DLD1 (cell line): ENCODE measurements around the gene UBA6.
"Not testable (repeated sequence)": the region's sequence is repeated elsewhere in the genome, so short reads cannot be mapped to it uniquely, and the experiment has no call there.

ENCODE experiments used
- in situ Hi-C: cut with HindIII; loops from 2 replicates; pipeline ENCODE4 v1.10.0; 2017; ENCODE audit warnings: low sequenced_read_pairs

The UBA6 gene

DNA sequence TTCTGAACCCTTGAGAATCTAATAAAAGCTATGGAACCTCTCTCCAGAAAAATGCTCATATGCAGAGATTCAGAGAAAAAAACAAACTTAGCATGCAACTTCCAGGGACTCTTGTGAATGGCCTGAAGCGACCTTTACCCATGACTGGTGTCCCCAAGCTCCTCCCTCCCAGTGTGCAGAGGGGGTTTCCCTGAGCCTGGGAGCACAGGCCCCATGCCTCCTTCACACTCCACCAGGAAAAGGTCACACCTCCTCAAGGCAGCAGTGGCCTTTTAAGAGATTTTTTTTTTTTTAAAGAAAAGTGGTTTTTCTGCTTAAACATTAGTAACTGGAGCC, 13.3 kb upstream of the UBA6 start:
- in situ Hi-C loops: no loop called here

DNA sequence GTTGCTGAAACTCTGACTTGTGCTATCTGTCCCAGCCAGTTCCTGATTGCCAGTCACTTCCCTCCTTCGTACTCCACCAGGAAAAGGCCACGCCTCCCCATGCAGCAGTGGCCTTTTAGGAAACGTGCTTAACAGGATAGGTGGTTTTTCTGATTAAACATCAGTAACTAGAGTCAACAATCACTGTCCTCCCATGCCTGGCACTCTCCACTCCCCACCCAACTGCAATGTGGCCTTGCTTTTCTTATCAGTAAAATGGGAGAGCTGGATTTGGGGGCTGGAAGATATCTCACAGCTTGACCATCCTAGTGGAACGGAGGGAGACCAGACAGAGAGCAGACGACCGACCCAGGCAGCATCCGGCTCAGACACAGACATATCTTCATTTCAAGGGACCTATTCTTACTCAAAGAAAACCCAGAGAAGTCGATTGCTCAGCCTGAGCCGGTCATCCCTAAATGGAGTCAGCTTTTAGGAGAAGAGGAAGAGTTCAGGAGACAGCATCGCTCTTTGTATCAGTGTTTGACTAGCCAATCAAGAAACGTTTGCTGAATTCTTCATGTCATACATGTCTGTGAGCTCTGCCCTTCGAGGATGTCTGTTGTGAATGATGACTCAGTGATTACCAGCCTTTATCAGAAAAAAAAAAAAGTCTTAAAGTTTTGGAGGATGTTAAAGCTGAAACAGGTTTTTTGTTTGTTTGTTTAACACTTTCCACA, 12.7 kb upstream of the UBA6 start:
- in situ Hi-C loops: no loop called here

DNA sequence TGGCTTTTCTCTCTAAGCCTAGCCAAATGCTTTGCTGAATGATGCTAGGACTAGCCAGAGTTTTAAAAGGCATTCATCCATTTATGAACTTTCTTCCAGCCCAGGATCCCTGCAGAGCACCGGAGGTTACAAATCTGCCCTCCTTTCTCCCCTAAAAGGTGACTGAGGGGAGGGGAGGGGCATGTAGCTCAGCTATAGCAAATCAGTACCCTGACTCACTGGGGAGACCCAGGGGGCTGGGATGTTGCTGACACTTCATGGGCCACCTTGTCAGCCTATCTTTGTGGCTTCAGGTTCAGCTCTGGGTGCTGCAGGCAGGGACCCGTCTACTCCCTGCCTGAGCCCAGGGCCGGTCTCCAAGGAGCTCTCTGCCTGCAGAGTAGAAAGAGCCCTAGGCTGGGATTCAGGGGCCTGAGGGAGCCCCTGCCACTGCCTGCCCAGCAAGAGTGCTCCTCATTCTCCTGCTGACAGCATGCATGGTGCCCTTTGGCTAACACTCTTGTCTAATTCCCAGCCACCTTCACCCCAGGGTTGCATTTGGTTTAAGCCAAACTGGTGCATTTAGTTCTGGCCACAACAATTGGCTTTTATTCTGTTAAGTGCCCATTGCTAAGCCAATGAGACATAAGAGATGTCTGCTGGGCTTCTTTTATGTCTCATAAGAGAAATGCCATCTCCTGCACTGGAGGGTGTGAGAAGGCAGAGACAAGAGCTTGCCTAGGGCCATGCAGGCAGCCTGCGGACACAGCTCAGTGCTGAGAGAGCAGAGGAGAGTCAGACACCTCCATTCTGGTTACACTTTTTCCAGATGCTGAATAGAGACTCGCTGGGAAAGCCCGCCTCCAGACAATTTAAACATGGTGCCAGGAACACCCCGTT, 11.9 kb upstream of the UBA6 start:
- in situ Hi-C loops: no loop called here

DNA sequence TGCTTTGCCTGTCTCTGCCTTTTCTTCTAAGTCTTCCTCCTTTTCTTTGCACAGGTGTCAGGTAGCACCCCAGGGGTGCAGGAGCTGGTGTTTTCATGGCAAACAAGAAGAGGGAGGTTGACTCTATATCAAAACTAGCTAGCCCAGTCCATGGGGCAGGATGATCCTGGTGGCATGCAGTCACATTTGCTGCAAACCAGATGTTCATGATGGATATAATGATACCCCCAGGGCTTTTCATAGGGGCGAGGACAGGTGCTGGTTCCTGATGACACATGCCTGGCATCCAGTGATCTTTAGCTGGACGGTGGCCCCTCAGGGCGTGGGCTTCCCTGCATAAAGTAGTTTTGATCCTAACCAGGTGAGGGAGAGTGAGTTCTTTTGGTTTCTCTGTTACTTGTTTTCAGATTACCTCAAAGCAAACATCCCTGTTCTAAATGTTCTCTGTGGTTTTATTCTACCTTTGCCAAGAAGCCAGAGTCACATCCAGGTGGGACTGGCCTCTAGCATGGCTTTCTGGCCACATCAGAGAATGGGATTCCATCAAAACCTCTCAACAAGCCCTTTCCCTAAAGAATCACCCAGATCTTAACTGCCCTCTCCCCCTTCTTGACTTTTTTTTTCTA, 11.2 kb upstream of the UBA6 start:
- in situ Hi-C loops: no loop called here

DNA sequence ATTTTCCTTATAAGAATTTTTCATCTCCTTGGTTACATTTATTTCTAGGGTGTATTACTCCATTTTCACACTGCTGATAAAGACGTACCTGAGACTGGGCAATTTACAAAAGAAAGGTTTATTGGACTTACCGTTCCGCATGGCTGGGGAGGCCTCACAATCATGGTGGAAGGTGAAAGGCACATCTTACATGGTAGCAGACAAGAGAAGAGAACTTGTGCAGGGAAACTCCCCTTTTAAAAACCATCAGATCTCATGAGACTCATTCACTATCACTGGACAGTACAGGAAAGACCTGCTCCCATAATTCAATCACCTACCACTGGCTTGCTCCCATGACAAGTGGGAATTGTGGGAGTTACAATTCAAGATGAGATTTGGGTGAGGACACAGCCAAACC, 5.7 kb upstream of the UBA6 start:
- in situ Hi-C loops: not testable (repeated sequence)

DNA sequence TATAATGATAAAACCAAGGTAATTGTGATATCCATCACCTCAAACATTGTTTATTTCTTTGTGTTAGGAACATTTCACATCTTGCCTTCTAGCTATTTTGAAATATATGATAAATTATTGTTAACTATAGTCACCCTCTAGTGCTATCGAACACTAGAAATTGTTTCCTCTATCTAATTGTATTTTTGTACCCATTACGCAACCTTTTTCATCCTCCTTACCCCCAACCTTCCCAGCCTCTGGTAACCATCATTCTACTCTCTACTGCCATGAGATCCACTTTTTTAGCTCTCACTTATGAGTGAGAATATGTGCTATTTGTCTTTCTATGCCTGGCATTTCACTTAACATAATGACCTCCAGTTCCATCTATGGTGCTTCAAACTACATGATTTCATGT, 3.9 kb upstream of the UBA6 start:
- in situ Hi-C loops: no loop called here

DNA sequence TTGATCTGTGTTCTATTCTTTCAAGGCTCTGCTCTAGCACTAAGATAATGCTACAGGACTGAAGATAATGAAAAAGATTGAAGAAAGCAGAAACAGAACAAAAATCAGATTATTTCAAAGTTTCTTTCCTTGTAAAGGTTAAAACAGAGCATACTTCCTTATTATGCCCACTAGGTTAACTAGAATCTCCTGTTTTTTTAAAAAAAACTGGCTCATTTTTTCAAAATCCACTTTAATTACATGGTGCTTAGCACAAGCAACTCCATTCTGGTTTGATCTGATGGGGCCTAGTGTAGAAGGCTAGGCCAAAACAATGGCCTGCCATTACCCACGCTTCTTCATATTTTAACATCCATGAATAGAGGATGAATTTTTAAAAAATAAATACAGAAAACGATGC, 1.2 kb upstream of the UBA6 start:
- in situ Hi-C loops: no loop called here

DNA sequence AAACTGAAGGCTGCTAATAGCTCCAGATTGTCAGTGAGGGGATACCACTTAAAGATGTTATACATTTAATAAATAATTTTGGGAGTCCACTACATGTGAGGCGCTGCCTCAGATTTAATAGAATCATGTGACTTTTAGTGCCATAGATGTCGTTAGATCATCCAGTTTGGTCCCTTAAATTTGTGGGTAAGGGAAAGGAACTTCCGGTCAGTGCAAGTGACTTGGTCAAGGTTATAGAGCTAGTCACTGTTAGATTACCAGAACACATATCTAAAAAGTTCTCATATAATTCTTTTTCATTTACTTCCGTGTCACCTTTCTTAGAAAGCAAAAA, 529 bp upstream of the UBA6 start:
- in situ Hi-C loops: no loop called here

DNA sequence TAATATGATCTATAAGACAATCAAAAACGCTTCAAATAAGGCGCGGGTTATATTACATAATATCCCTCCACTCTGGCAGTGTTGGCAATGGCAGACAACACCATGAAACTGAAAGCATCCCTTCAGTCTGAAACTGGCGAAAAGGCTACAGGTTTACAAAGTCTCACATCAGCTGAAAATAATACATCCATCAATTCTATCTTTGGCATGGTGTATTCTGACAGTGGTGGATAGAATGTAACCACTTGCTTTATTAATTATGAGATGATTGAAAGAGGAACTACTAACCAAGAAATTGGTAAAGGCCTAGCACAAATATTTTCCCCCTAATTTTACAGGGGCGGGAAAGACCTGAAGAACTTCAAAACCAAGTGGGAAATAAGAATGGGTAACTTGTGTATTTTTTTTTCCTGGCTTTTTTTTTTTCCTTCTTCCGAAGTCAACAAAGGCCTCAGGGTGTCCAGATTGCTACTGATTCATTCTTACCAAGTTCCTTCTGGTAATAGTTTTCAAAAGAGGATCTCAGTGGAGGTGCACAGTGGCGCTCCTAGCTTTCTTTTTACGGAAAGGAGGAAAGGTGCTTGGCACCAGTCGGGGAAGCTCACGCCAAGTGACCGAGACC, 728 bp downstream of the UBA6 start:
- in situ Hi-C loops: no loop called here

DNA sequence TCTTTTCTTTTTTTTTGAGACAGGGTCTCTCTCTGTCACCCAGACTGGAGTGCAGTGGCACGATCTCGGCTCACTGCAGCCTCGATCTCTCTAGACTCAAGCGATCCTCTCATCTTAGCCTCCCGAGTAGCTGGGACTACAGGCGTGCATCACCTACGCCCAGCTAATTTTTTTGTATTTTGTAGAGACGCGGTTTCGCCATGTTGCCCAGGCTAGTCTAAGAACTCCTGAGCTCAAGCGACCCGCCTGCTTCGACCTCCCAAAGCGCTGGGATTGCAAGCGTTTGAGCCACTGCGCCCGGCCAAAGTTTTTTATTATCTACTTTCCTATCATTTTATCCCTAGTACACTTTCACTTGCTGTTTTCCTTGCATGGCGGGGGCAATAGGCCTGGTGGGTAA, 1.4 kb downstream of the UBA6 start:
- in situ Hi-C loops: no loop called here

DNA sequence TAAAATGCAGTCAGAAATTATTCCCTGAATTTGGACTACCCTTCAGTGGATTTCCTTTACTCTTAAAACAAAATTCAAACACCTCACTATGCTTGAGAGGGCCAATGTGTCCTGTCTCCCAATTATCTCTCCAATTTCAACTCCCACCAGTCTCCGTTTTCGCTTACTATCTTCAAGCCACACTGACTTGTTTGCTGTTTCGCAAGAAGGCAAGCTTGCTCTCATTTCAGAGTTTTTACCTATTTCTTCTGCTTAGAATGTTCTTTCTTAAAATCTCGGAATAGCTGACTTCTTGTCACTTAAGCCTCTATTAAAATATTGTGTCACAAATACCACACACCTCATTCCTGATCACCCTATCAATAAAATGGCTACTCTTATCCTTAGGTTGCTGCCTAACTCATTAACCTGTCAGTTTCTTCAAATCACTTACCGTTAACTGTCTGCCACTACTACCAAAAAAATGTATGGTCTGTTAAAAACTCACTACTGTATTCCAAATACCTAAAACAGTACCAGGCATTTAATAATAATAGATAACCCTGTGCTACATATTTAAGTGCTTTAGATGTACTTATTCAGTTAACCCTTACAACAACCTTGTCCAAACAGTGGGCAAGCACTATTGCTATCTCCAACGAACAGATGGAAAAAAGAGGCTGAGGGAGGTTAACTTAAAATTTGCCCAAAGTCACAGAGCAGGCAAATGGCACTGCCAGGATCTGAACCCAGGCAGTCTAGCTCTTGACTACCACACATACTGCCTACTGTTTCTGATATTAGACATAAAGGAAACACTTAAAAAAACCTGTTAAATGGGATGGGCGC, 2.9 kb downstream of the UBA6 start:
- in situ Hi-C loops: no loop called here

DNA sequence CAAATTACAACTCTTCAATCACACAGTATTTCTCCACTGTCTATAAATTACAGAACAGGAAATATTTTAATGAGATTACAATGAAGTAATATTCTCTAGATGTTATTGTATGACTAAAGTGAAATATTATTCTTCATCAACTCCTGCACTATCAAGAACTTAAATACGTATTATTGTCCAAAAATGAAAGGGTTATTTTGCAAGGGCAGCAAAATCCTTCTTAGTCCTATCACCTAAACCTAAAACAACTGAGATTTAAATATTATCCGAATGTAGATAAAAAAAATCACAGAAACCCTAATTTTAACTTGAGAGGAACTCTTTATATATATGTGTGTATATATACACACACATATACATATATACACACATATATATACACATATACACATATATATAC, 4.9 kb downstream of the UBA6 start:
- in situ Hi-C loops: no loop called here

DNA sequence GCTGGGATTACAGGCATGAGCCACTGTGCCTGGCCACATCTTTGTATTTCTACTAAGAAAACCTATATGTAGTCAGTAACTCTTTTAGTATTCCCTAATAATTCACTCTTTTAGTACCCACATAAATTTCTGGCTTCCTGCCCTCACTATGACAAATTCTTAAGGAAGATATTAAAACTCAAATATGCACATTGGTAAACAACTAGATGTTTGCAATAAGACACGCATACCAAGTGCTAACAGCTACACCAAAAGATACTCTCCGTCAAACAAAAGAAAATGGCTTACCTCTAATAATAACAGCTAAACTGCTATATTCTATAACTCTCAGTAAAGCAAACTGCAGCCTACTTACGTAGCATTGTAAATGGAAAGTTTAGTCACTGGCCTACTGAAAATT, 6.3 kb downstream of the UBA6 start:
- in situ Hi-C loops: no loop called here

DNA sequence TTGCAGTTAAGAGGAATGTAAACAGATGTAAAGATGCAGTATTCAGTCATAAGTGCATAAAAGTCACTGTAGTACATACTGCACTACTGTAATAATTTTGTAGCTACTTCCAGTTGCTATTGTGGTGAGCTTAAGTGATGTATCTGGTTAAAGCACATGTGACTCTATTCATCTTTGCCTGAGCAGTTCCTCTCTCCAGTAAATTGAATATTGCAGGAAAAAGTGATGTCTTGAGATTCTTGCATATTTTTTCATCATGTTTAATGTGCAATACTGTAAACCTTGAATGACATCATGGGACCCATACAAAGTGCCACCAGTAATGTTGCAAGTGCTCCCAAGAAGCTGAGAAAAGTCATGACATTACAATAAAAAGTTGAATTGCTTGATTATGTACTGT, 9.6 kb downstream of the UBA6 start:
- in situ Hi-C loops: no loop called here

DNA sequence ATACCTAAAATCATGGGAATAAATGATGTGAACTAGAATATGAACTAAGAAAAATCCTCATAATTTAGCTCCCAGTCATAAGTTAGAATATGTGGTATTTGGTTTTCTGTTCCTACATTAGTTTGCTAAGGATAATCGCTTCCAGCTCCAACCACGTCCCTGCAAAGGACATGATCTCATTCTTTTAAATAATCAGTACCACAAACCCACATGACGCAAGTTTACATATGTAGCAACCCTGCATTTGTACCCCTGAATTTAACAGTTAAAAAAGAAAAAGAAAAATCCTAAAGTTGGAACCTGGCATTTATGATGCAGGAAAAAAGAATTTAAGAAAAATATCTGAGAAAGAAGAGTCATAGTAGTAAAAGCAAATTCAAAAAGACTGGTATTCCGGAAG, 13.3 kb downstream of the UBA6 start:
- in situ Hi-C loops: no loop called here

DNA sequence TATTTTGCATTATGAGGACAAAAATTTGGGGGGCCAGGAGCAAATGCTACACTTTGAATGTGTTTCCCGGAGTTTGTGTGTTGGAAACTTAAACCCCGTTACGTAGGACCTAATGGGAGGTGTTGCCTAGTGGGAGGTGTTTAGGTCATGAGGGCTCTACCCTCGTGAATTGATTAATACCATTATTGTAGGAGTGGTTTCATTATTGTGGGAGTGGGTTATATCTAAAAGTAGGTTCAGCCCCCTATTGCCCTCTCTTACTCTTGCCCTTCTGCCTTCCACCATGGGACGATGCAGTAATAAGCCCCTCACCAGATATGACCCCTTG, 15.5 kb downstream of the UBA6 start:
- in situ Hi-C loops: no loop called here

DNA sequence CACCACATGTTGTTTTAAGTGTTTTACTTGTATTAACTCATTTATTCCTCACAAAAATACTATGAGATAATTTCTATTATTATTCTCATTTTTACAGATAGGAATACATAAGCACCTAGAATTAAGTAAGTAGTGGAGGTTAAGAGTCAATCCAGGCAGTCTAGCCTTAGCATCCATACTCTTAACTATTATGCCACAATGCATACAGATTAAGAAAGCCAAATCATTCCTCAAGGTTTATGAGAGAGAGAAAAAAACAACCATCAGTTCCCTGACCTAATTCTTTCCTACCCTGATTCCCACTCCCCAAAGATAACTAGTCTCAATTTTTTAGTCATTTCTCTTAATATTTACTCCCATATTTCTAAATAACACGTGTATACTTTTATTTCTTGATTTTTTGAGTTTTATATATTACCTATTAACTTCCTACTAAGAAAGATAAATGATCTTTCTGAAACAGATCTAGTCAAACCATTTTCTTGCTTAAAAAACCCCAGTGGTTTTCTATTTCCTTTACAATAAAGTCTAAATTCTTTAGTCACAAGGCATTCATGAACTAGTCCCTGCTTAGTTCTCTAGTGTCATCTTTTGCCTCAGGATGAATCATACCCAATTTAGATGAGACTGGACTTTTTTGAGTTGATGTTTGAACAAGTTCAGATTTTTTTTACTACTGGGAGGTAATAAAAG, 16.0 kb downstream of the UBA6 start:
- in situ Hi-C loops: no loop called here

DNA sequence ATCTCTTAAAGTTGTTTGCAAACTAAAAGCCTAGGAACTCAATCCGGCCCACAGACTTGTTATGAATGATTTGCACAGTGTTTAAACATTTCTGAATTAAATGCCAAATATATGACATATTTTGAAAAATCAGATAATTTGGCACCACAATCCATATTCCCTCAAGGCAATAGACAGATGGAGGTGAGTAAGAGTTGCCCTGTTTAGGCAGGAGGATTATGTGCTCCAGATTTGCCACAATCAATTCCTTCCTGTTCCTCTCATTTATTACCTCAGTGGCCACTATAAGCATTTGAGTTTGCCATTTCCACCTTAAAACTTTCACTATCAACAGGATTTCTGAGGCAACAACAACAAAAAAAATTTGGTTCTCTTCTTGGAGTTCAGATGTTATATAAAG, 18.7 kb downstream of the UBA6 start:
- in situ Hi-C loops: no loop called here

DNA sequence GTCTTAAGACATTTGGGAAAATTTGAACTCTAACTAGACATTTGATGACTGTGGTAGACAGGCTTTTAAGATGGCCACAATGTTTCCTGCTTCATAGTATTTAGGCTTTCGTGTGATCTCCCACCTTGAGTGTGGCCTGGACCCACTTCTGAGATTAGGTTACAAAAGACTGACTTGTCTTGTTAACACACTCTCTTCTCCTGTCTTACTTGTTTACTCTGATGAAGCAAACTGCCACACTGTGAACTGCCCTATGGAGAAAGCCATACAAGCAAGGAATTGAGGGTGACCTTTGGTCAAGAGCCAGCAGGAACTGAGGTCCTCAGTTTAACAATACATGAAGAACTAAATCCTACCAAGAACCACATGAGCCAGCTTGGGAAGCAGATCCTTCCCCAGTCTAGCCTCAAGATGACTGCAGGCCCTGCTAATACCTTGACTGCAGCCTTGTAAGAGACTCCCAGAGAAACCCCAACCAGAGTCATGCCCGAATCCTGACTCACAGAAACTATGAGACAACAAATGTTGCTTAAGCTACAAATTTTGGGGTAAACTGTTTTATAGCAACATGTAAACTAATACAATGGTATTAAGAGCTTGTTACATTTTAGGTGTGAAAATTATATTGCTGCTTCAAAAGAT, 20.3 kb downstream of the UBA6 start:
- in situ Hi-C loops: no loop called here

DNA sequence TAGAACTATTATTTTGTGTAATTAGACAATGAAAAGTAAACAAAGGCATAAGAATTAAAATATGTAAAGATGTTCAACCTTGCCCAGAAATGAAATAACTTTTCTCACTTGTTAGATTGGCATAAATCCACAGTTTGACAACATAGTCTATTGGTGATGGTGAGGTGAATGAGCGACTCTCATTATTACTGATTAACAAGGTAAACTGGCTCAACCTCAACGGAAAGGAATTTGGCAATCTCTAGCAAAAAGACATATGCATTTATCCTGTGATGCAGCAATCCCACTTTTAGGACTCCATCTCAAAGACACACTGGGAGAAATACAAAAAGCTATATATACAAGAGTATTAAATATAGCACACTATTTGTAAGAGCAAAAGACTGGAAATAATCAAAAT, 22.3 kb downstream of the UBA6 start:
- in situ Hi-C loops: no loop called here
